ENCODE data around the gene USPL1. TPM values are rescaled to one million over a fixed set of nuclear protein-coding genes. Genes with fewer than 3 reads are reported as not detected.

Gene USPL1
- total RNA-seq, 4 donors from 2014 or later = 19.7 to 62.1 (median 27.1) TPM

- no peaks in the 10 kb centered on the region for H3K36me3 ChIP-seq
- no peak for DNase-seq
- TF ChIP-seq CTCF (IDR thresholded peaks at IDR 0.05) (no peak), POLR2A (IDR thresholded peaks at IDR 0.05) (no peak)
- no peak overlapping the region for H3K27ac ChIP-seq
- no peak overlapping the region for H3K4me3 ChIP-seq
- intact Hi-C loops (cut with DNase I; ENCODE audit: low total_unique reads) = no loop called here
- no peaks in the 10 kb centered on the region for H3K27me3 ChIP-seq
- H3K4me1 ChIP-seq = no peaks in the 10 kb centered on the region
- no peaks in the 10 kb centered on the region for H3K9me3 ChIP-seq
Observed at GRCh38 chr13:30704596-30704995, 86.9 kb downstream of the USPL1 start.

- no peak overlapping the region for H3K27ac ChIP-seq
- no peak for DNase-seq
- no peaks in the 10 kb centered on the region for H3K36me3 ChIP-seq
- no peaks in the 10 kb centered on the region for H3K4me1 ChIP-seq
- intact Hi-C loops (cut with DNase I; ENCODE audit: low total_unique reads) = no loop called here
- no peaks in the 10 kb centered on the region for H3K27me3 ChIP-seq
- TF ChIP-seq CTCF (IDR thresholded peaks at IDR 0.05) (no peak), POLR2A (IDR thresholded peaks at IDR 0.05) (no peak)
- no peaks in the 10 kb centered on the region for H3K9me3 ChIP-seq
- H3K4me3 ChIP-seq = no peak overlapping the region
Observed at GRCh38 chr13:30705680-30706079, 88.0 kb downstream of the USPL1 start.

GRCh38 chr13:30708541-30708940 is 90.8 kb downstream of the USPL1 start:
- Histone ChIP-seq H3K36me3 (no peaks in the 10 kb centered on the region), H3K4me1 (no peaks in the 10 kb centered on the region), H3K4me3 (no peak overlapping the region)

More at GRCh38 chr13:30708541-30708940, 90.8 kb downstream of the USPL1 start:
- intact Hi-C loops (cut with DNase I; ENCODE audit: low total_unique reads) = no loop called here
- no peak for DNase-seq
- no peak for TF ChIP-seq CTCF (IDR thresholded peaks at IDR 0.05)
- TF ChIP-seq POLR2A (IDR thresholded peaks at IDR 0.05) = no peak
- Histone ChIP-seq H3K9me3 (no peaks in the 10 kb centered on the region), H3K27ac (no peak overlapping the region), H3K27me3 (no peaks in the 10 kb centered on the region)

Small RNA genes within 50 kb of the gene (small RNA-seq; reads per million reads assigned to genes)
- gene RF00017 = not detected

Other genes starting within 250 kb of the USPL1 start
- 1 to 10 TPM in 1 of 4 donors, under 1 TPM in 1, not detected in 2; 0.21 to 2.8 TPM for gene UBE2L5, start 195.4 kb upstream of the USPL1 start, total RNA-seq
- gene HMGB1, start 152.0 kb upstream of the USPL1 start, total RNA-seq = 100 to 1,000 TPM; 223 to 629 (median 402) TPM
- 10 to 100 TPM in 2 of 4 donors, 1 to 10 TPM in 2; 4.4 to 40.6 (median 12.7) TPM for gene ALOX5AP, start 117.6 kb downstream of the USPL1 start, total RNA-seq